IPS-NIHi7 (cell line): ENCODE measurements around the gene UCN3.
"Not testable (repeated sequence)": the region's sequence is repeated elsewhere in the genome, so short reads cannot be mapped to it uniquely, and the experiment has no call there.

Experiments used
- DNase-seq: peaks from one replicate; pipeline ENCODE4 v3.0.0; 2012; ENCODE audit warnings: mixed read lengths; ENCODE audit errors: extremely low spot score

UCN3 gene

DNA sequence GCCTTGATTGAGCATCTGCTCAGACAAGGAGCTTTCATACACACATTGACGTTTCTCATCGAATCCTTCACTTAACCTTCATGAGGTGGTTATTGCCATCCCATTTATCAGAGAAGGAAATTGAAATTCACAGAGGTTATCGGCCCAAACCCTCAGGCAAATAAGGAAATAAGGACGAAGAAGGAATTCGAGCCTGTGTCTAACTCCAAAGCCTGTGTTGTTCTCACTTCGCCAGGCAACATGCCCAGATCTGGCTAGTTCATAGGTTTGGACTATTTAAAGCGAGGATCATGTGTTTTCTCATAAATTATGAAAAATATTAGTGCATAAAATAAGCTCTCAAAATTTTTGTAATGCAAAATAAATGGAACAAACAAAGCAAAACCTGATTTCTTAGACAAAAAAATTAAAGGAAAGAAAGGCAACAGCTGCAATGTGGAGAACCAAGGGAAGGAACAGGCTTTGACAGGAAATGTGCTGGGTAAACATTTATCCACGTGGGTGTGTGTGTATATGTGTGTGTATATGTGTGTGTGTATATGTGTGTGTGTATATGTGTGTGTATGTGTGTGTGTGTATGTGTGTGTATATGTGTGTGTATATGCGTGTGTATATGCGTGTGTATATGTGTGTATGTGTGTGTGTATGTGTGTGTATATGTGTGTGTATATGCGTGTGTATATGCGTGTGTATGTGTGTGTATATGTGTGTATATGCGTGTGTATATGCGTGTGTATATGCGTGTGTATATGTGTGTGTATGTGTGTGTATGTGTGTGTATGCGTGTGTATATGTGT, 4.8 kb downstream of the UCN3 start:
- no peak for DNase-seq

DNA sequence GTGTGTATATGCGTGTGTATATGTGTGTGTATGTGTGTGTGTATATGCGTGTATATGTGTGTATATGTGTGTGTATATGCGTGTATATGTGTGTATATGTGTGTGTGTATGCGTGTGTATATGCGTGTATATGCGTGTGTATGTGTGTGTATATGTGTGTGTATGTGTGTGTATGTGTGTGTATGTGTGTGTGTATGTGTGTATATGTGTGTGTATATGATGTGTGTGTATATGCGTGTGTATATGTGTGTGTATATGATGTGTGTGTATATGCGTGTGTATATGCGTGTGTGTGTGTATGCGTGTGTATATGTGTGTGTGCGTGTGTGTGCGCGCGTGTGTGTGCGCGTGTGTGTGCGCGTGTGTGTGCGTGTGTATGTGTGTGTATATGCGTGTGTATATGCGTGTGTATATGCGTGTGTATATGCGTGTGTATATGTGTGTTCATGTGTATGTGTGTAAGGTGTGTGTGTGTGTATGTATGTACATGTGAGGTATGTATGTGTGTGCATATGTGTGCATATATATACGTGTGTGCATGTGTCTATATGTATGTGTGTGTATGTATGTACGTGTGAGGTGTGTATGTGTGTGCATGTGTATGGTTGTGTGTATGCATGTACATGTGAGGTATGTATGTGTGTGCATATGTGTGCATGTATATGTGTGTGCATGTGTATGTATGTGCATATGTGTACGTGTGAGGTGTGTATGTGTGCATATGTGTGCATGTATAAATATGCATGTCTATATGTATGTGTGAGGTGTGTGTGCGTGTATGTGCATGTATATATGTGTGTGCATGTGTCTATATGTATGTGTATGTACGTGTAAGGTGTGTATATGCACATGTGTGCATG, 6.0 kb downstream of the UCN3 start:
- no peak for DNase-seq

- no peak for DNase-seq
Measured at GRCh38 chr10:5373307-5373706, 8.5 kb downstream of the UCN3 start.

DNA sequence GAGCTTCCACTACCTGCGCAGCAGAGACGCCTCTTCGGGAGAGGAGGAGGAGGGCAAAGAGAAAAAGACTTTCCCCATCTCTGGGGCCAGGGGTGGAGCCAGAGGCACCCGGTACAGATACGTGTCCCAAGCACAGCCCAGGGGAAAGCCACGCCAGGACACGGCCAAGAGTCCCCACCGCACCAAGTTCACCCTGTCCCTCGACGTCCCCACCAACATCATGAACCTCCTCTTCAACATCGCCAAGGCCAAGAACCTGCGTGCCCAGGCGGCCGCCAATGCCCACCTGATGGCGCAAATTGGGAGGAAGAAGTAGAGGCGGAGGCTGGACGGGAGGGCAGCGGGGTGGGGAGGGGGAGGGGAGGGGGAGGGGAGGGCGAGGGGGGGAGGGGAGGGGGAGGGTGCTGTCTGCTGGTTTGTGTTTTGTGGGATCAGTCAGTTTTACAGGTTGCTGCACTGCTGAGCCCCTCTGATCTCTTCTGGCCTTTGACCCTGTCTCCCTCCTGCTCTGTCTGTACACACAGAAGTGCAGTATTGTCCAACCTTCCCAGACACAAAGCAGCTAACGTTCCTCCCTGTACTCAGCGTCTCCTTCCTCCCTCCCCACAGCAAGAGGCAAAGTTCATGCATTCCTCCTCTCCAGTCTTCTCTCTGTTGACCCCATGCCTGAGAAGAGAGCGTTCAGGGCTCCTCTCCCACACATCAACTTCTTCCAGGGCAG, 9.3 kb downstream of the UCN3 start:
- no peak for DNase-seq

GRCh38 chr10:5376450-5376849, 11.7 kb downstream of the UCN3 start:
- no peak for DNase-seq

- DNase-seq: not testable (repeated sequence)
Measured at GRCh38 chr10:5379202-5379601, 14.4 kb downstream of the UCN3 start.

GRCh38 chr10:5380395-5380794, 15.6 kb downstream of the UCN3 start:
- not testable (repeated sequence) for DNase-seq

DNA sequence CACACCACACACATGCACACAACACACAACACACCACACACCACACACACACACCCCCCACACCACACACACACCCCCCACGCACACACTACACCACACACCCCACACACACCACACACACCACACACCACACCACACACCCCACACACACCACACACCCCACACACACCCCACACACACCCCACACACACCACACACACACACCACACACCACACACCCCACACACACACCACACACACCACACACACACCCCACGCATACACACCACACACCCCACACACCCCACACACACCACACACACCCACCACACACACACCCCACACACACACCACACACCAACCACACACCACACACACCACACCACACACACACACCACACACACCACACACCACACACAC, 16.4 kb downstream of the UCN3 start:
- DNase-seq: no peak

DNA sequence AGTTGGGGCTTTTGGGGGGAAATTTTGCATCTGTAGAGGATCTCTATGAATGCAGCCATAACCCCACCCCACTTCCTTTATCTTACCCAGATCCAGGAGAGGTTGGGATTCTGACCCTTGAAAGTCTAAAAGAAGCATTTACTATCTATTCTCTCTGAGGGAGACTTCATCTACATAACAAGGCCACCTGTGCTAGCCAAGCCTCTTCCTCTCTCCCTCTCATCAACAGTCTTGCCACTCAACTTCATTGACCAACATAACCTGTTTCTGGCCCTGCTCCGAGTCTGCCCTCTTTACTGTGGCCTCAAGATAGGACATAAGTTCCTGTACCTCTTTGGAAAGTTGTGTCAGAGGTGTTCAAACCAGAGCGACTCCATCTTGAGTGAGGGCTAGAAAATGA, 20.5 kb downstream of the UCN3 start:
- DNase-seq: no peak

DNA sequence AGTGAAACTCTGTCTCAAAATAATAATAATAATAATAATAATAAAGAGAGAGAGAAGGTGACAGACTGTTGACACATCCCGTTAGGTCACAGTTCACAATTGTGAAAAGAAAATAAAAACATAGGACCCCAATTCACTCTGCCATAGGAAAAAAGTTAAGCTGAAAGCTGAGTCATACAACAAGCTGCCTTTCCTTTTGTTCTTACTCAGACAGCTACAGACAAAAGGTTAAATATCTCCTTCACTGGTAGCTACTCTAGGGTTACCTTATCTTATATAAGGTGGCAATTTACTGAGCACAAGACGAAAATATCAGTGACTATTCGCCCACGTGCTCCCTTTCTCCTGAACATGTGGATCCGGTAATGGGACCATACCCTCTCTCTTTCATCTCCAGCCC, 22.4 kb downstream of the UCN3 start:
- DNase-seq: no peak

DNA sequence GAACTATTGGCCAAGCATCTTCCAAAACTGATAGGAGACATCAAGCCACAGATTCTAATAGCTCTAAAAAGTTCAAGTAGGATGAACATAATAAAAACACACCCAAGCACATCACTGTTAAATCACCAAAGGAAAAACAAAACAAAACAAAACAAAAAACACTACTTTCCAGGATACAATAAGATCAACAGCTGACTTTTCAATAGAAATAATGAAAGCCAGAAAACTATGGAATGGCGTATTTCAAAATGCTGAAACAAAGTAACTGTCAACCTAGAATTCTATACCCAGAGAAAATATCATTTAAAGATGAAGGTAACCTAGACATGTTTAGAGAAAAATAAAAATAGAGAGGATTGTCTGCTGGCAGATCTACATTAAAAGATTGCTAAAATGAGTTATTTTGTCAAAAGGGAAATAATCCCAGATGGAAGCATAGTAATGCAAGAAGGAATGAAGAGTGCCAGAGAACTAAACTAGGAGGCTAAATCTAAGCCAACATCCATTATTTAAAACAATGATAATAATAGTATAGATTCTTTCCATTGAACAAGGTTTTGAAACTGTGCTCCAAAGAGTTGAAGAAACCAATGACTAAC, 25.9 kb downstream of the UCN3 start:
- no peak for DNase-seq

DNA sequence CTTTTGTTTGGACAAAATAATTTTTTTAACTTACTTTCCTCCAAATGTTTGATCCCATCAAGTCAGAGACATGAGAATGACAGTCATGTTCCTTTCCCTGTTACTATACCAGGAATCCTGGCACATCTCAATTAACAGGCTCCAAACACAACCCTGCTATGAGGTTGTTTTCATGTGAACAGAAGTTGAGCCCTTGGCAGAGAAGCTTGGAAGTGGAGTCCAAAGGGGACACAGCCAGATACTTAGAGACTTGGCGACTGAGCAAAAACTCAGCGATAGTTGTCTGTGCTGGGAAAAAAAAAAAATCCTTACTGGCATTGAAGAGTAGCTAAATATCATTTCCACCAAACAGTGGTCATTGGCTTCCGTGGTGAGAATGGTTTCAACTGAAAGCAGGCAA, 27.0 kb downstream of the UCN3 start:
- no peak for DNase-seq

GRCh38 chr10:5393529-5393928, 28.8 kb downstream of the UCN3 start:
- DNase-seq: no peak

GRCh38 chr10:5395168-5395567, 30.4 kb downstream of the UCN3 start:
- no peak for DNase-seq

- DNase-seq: no peak
Measured at GRCh38 chr10:5396556-5397300, 32.0 kb downstream of the UCN3 start.

DNA sequence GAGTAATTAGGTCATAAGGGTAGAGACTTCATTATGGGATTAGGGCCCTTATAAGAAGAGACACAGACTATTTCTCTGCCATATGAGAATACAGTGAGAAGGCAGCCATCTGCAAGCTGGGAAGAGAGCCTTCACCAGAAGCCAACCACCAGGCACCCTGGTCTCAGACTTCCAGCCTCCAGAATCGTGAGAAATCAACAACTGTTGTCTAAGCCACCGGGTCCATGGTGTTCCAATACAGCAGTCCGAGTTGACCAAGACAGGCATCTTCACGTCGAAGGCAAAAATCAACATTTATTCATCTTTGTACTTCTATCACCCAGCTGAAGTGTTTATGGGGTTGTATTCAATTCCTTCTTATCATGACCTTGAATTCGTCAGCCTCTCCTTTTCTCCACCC, 34.6 kb downstream of the UCN3 start:
- DNase-seq: no peak

DNA sequence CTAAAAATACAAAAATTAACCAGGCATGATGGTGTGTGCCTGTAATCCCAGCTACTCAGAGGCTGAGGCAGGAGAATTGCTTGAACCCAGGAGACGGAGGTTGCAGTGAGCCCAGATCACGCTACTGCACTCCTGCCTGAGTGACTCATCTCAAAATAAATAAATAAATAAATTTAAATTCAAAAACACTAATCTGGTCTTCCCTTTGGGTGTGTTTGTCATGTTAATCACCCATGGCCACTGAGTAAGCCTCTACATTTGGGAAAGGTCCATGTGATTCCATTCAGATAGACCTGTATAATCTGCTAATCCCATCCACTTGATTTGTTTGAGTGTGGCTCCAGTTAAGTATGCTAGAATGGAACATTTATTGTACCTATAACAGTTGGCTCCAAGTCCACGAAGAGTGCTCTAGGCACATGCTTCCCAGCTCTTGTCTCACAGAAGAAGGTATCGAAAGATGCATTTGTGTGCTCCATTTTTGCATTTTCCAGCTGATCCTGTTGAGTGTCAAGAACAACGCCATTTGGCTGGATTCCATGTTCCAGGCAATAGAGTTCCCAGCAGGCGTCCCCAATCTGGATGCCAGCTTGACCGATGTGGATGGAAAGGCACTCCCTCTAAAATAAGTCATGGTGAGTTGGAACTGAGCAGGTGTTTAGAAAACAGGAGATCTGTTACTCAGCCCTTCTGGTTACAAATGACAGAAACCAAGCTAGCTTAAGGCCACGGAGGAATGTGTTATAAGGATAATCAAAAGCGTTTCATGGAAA, 35.9 kb downstream of the UCN3 start:
- DNase-seq: no peak

DNA sequence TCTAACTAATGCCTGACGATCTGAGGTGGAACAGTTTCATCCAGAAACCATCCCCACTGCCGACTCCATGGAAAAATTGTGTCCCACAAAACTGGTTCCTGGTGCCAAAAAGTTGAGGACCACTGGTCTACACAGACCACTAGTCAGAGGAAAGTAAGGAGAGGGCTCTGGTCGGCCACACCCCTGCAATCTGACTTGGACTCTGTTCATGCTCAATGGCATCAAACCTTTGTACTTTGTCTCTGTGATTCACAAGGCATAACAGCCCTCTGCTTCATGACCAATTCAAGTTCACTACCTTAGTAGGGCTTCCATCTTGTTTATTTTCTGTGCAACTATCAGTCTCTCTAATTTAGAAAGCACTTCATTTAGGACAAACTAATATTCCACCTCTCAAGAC, 38.0 kb downstream of the UCN3 start:
- no peak for DNase-seq

- no peak for DNase-seq
Measured at GRCh38 chr10:5404208-5405041, 39.7 kb downstream of the UCN3 start, which contains the start of gene TUBAL3. TUBAL3 (minus strand) TSS chr10:5404828; CDS start chr10:5404792, 36 bp downstream.
